GM06990 (cell line): ENCODE results near the gene ATP11A.

Source experiments
- DNase-seq: peaks from one replicate; pipeline ENCODE4 v3.0.0-alpha.2; 2011; ENCODE audit not compliant: insufficient read length; ENCODE audit errors: extremely low read depth
- H3K27me3 ChIP-seq: replicated peaks from 2 replicates; pipeline ENCODE4 v1.6.0; 2011; ENCODE audit warnings: low read length; ENCODE audit not compliant: control insufficient read depth, insufficient read depth
- H3K36me3 ChIP-seq: 2 replicates; pipeline ENCODE4 v1.5.1; 2011; ENCODE audit warnings: low read length; ENCODE audit not compliant: control insufficient read depth, insufficient read depth
- H3K4me3 ChIP-seq: replicated peaks from 2 replicates; pipeline ENCODE4 v1.5.1; 2011; ENCODE audit warnings: low read depth, mild to moderate bottlenecking, control low read depth, low read length
- CTCF ChIP-seq: IDR thresholded peaks from 2 replicates; pipeline ENCODE4 v1.5.1; 2011; ENCODE audit warnings: low read length, control low read depth, mild to moderate bottlenecking, inconsistent platforms; ENCODE audit not compliant: insufficient read depth, poor library complexity, severe bottlenecking

The ATP11A gene

GRCh38 chr13:112808377-112809140, 118.7 kb downstream of the ATP11A start:
- no peak for DNase-seq
- H3K27me3 ChIP-seq: no peaks in the 10 kb centered on the region
- TF ChIP-seq CTCF: no peak
- H3K4me3 ChIP-seq: no peak overlapping the region
- peaks cover 19% of the 10 kb centered on the region for H3K36me3 ChIP-seq

- DNase-seq: no peak
- Histone ChIP-seq H3K27me3 (no peaks in the 10 kb centered on the region), H3K4me3 (no peak overlapping the region), H3K36me3 (peaks cover 19% of the 10 kb centered on the region)
- no peak for TF ChIP-seq CTCF
These were observed 119.8 kb downstream of the ATP11A start for GRCh38 chr13:112809332-112810315.

GRCh38 chr13:112810608-112811007, 120.8 kb downstream of the ATP11A start:
- no peak for TF ChIP-seq CTCF
- H3K27me3 ChIP-seq: no peaks in the 10 kb centered on the region
- H3K4me3 ChIP-seq: no peak overlapping the region
- DNase-seq: no peak
- peaks cover 21% of the 10 kb centered on the region for H3K36me3 ChIP-seq

DNA sequence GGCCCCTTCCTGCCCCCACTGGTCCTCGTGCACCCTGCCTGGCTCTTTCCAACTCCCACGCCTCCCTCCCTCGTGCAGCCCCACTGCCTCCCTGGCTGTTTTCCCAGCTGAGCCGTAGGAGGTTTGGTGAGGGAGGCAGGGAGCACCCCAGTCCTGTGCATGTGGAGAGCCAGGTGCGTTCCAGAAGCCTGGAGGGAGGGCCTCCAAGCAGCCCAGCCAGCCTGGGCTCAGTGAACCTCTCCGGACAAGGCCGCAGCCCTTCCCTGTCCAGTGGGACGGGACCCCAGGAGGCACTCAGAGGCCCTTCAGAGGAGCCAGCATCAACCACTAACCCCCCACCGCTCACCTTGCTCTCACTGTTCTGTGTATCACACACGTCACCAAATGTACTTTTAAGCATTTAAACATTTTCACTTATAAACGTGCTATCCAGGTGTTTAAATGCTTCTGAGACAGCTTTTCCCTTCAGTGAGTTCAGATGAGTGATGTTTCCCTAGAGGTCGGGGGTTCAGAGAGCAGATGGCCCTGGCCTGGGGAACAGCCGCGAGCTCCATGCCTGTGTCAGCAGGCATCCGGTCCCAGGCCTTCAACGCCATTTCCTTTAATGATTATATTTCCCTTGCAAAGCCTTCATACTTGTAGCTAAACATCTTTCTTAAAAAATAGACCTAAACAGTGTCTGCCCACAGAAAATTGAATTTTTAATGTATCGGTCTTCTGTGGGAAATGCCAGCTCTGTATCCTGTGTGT, 122.6 kb downstream of the ATP11A start:
- Histone ChIP-seq H3K4me3 (no peak overlapping the region), H3K27me3 (no peaks in the 10 kb centered on the region), H3K36me3 (peaks cover 21% of the 10 kb centered on the region)
- DNase-seq: no peak
- TF ChIP-seq CTCF: no peak

- H3K36me3 ChIP-seq: peaks cover 23% of the 10 kb centered on the region
- H3K4me3 ChIP-seq: no peak overlapping the region
- DNase-seq: no peak
- H3K27me3 ChIP-seq: no peaks in the 10 kb centered on the region
- no peak for TF ChIP-seq CTCF
These were observed 123.7 kb downstream of the ATP11A start for GRCh38 chr13:112813552-112813951.
